NT2/D1 (cell line): ENCODE data around the gene MALT1.

Experiments used
- SUZ12 ChIP-seq: IDR thresholded peaks from 2 replicates; pipeline ENCODE4 v1.6.1; 2011; ENCODE audit not compliant: insufficient read length, insufficient read depth; ENCODE audit errors: extremely low read depth
- YY1 ChIP-seq: IDR thresholded peaks from 2 replicates; pipeline ENCODE4 v1.6.1; 2011; ENCODE audit not compliant: insufficient read length, insufficient read depth
- ZNF274 ChIP-seq: IDR thresholded peaks from 2 replicates; pipeline ENCODE4 v1.6.1; 2011; ENCODE audit warnings: mild to moderate bottlenecking, low read depth, low read length

DNA sequence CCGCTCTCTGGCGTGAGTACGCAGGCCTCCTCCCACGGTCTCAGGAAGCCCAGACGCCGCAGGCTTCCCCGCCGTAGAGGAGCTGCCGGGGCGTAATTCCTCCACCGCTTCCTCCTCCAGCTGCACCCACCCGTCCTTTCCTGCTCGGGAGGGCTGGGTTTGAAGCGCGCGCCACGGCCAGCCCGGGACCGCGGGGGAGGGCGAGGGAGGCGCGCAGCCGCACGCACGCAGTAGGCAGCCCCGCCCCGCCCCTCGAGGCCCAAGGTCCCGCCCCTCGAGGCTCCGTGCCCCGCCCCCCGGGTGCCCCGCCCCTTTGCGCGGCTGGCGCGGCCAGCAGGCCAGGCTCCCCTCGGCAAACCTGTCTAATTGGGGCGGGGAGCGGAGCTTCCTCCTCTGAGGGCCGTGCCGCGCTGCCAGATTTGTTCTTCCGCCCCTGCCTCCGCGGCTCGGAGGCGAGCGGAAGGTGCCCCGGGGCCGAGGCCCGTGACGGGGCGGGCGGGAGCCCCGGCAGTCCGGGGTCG lies at the start of gene MALT1:
- no peak for TF ChIP-seq YY1
- no peak for TF ChIP-seq SUZ12
- TF ChIP-seq ZNF274, result no peak
